C4-2B (cell line): ENCODE data around the gene DUSP18.

ENCODE experiments used
- H3K27ac ChIP-seq: fragments of 450-650 bp; 2 replicates; pipeline ENCODE4 v1.5.1; 2017
- CTCF ChIP-seq: fragments of 450-650 bp; conservative IDR thresholded peaks from 2 replicates; pipeline ENCODE4 v1.5.1; 2017; ENCODE audit warnings: mild to moderate bottlenecking
- ZFX ChIP-seq: fragments of 450-650 bp; IDR thresholded peaks from 2 replicates; pipeline ENCODE4 v1.6.1; 2017

The DUSP18 gene

GRCh38 chr22:30701872-30702271 is 34.2 kb upstream of the DUSP18 start:
- TF ChIP-seq ZFX (no peak), CTCF (no peak)
- no peak overlapping the region for H3K27ac ChIP-seq

- H3K27ac ChIP-seq: no peak overlapping the region
- TF ChIP-seq ZFX (no peak), CTCF (no peak)
These were observed 30.3 kb upstream of the DUSP18 start for GRCh38 chr22:30697975-30698374.

- no peak for TF ChIP-seq ZFX
- no peak for TF ChIP-seq CTCF
- H3K27ac ChIP-seq: no peak overlapping the region
These were observed 28.4 kb upstream of the DUSP18 start for GRCh38 chr22:30695871-30696655.

- TF ChIP-seq ZFX (no peak), CTCF (no peak)
- peak overlapping the region; percentile 71 for H3K27ac ChIP-seq
These were observed 27.7 kb upstream of the DUSP18 start for GRCh38 chr22:30695351-30695851.

- H3K27ac ChIP-seq: peak within 1 kb of the TSS; percentile 71
- TF ChIP-seq CTCF (no peak), ZFX (no peak)
These were observed 27.1 kb upstream of the DUSP18 start, which contains the start of gene OSBP2 for GRCh38 chr22:30694640-30695350. Gene OSBP2 (plus strand): TSS chr22:30694874. CDS start chr22:30694910, 36 bp downstream.

GRCh38 chr22:30694171-30694639 is 26.5 kb upstream of the DUSP18 start:
- no peak for TF ChIP-seq CTCF
- no peak for TF ChIP-seq ZFX
- H3K27ac ChIP-seq: peak overlapping the region; percentile 71

GRCh38 chr22:30691204-30691603 is 23.5 kb upstream of the DUSP18 start:
- TF ChIP-seq ZFX (no peak), CTCF (no peak)
- H3K27ac ChIP-seq: no peak overlapping the region
